ENCODE measurements around the gene PTS. TPM values are rescaled to one million over a fixed set of nuclear protein-coding genes. Genes with fewer than 3 reads are reported as not detected.

Gene PTS
- total RNA-seq, 1 experiment from 2014 or later = 71.1 TPM

DNA sequence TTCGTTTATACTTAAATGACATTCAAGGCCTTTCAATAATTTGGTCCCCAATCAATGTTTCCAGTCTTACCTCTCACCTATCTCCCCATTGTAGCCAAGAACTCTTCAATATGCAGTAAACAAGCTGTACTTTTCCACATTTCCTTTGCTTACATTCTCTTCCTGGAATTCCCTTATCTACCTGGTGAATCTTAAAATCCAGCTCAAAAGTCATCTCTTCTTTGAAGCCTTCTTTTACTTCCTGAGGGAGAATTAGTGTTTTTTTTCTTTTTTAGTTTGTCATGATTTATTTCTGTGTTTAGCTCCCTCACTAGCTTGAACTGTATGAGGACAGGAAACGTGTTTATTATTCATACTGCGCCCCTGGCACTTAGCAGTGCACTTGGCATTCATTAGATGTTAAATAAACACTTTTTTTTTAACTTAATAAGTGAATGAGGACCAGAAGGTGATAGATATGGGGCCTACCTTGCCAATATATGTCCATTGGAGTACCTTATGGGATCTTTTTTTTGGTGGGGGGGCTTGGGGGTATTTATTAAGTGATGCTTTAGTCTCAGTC lies 4.9 kb upstream of the PTS start:
- DNase-seq (ENCODE audit: low read depth) = no peak

DNA sequence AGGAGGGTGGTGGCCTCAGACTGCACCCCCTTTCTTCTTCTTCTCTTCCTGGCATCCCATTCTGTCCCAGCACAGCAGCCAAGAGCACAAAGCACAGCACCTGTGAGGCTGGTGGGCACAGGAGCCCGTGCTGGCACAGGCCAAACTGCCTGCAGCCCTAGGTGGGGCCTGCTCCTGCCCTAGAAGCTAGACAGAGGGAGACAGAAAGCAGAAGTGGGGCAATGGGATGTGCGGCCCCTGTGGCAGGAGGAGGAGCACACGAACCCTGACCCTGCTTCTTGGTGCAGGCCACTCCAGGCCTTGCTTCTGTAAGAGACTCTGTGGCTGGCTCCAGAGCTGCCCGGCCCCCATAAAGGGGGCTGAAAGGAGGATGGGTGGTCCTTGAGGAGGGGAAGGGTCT lies 3.9 kb upstream of the PTS start:
- no peak for DNase-seq (ENCODE audit: low read depth)

DNA sequence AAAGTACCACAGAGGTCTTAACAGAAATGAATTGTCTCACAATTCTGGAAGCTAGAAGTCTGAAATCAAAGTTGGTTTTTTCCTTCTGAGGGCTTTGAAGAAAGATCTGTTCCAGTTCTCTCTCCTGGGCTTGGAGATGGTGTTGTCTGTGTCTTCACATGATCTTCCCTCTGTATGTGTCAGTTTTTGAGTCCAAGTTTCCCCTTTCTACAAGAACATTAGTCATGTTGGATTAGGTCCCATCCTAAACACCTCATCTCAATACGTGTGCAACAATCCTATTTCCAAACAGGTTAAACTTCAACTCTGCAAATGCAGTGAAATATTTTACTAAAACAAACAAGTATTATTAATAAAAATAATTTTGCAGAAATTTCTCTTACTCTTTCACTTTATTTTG lies 3.1 kb upstream of the PTS start:
- DNase-seq (ENCODE audit: low read depth) = no peak

DNA sequence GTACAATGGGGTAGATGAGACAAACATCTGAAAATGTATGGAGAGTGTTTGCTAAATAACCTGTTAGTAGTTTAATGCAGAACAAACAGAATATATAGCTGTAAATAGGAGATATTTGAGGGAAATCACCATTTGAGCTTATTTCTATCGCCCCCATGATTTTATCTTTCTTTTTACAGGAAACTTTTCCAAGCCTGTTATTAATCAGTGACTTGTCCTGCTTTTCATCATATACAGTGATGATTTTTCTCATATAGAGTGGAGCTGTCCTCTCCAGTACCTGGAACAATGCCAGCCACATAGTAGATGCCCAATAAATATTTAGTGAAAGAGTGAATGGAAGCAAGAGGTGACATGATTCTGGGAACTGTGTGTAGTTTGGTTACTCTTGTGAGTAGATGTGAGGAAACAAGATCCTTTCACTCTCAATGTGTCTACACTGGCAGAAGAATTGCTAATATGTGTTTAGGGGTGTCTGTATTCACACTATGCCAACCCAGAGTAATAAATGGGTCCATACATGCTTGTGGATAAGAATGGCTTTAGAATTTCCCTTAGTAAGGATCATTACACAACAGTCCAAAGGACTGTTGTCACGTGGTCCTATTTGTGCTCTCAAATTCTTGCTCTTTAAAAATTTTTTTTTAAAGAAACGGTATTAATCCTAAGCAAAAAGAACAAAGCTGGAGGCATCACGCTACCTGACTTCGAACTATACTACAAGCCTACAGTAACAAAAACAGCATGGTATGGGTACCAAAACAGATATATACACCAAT lies 2.3 kb upstream of the PTS start:
- DNase-seq (ENCODE audit: low read depth) = no peak

DNA sequence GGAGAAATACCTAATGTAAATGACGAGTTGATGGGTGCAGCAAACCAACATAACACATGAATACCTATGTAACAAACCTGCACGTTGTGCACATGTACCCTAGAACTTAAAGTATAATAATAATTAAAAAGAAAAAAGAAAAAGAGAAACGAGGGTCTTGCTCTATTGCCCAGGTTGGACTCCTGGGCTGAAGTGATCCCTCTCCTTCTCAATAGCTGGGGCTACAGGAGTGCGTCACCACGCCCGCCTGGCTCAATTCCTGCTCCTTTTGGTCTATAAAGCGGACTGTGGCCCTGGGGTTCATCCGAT lies 521 bp upstream of the PTS start:
- DNase-seq (ENCODE audit: low read depth) = no peak

DNA sequence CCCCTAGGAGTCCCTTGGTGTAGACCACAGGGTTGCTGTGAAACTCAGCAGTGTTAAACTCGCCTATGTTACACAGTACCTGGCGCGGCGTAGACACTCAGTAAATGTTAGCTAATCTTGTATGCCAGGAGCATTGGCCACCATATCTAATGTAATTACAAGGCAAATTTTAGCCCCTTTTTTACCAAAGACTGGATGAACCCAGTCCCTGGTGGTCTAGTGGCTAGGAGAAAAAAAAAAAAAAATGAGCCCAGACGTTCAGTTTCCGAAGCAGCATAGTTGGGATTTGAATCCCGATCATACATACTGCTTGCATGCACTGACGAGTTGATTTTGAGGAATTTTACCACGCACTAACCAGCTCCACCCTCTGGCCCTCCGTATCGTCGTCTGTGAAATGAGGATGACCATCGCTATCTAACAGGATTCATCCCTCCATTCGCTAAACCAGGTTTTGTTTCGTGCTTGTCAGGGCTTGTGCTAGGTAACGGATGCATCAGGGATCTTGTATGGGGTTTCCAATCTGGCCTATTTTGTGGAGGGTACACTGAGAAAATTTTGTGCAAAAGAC lies 688 bp downstream of the PTS start:
- DNase-seq (ENCODE audit: low read depth) = no peak

DNA sequence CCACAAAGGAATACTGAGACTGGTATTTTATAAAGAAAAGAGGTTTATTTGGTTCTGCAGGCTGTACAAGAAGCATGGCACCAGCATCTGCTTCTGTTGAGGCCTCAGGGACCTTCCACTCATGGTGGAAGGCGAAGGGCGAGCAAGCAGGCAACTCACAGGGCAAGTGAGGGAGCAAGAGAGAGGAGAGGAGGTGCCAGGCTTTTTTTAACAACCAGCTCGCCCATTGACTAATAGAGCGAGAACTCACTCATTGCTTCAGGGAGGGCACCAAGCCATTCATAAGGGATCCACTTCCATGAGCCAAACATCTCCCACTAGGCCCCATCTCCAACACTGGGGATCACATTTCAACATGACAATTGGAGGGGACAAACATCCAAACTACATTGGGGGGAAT lies 1.2 kb downstream of the PTS start:
- no peak for DNase-seq (ENCODE audit: low read depth)

DNA sequence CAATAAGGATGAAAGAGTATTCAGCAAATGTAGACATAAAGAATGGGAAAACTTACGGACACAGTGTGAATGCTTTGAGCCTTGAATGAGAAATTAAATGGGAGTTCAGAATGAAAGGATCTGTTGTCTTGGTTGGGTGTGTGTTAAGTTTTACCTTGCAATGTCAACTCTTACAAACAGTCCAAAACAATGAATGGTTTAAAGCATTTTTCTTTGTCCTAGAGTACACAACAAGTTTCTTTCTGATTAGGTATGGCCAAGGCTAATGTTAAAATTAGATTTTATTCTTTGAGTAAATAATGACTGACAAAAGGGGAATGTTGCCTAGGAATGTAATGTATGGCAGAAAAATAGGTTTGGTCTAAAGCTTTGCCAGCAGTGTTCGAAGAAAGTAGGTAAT lies 2.5 kb downstream of the PTS start:
- DNase-seq (ENCODE audit: low read depth) = no peak

DNA sequence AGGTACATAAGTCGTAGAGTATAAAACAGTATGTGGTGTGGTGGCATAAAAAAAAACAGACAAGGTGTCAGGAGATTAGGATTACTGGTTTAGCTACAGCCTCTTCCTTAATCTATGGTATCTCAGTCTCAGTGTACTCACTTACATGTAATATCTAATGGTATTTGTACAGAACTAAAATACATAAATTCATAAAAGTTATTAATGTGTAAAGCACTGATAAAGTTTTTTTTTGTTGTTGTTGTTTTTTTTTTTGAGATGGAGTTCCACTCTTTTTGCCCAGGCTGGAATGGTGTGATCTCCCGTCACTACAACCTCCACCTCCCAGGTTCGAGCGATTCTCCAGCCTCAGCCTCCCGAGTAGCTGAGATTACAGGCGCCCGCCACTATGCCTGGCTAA lies 2.9 kb downstream of the PTS start:
- DNase-seq (ENCODE audit: low read depth) = no peak

DNA sequence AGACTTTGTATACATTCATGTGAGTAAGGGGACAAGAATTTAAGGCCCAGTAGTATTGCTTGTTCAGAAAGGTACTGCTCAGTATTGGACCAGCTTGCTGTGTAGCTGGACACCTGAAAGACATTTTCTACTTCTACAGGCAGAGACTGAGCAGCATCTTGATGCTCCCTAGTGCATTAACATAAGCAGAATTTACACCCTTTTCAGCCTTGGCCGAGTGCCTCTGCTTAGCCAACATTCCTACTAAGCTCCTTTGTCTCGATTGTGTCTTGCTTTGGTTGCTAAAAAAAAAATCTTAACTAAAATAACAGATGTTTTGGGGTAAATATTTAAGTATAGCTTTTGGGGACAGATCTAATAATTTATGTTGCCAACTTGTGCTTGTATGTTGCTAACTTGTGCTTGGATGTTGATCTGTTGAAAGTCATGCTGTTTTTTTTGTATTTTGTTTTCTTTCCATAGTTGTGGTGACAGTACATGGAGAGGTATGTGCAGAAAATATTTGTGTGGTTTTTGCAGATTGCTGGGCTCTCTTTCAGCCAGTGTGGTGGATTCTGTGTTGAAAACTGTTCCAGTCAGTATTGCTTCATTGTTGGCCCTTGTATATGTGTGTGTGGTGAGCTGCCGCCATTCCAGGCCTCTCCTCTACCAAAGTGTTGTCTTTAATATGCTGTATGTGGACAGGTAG lies 3.7 kb downstream of the PTS start:
- no peak for DNase-seq (ENCODE audit: low read depth)

DNA sequence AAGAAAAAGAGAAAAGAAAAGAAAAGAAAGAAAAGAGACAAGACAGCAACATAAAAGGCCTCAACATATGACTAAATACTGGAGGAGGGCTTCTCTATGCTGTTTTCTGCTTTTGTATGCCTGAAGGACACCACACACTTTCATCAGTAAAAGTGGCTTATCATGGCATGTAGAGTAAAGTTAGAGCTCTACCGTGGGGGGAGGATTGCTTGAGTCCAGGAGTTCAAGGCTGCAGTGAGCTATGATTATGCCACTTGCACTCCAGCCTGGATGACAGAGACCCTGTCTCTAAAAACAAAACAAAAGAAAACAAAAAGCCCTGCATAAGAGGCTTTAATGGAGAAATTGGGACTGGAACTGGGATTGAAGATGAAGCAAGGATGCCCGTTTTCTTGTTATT lies 5.7 kb downstream of the PTS start:
- DNase-seq (ENCODE audit: low read depth) = no peak

DNA sequence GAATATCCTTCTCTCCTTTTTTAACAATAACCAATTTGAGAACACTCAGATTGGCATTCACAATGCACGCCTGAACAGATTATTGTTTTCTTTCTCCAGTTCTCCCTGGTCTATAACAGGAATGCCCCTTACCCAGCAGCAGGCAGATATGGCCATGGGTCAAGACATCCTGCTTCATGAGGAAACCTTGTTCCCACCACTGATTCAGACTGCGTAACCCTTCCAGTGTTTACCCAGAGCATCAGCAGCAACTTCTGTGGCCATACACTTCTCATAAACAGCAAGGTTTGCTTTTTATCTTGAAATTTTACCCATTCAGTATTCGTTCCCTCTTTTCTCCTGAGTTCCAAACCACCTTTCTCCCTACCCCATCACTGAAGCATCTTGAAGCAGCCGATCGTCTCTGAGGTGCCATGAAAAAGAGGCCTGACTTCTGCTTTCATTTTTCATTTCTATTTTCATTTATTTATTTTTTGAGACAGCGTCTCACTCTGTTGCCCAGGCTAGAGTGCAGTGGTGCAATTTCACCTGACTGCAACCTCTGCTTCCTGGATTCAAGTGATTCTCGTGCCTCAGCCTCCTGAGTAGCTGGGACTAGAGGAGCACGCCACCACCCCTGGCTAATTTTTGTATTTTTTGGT lies 9.6 kb downstream of the PTS start:
- DNase-seq (ENCODE audit: low read depth) = no peak

DNA sequence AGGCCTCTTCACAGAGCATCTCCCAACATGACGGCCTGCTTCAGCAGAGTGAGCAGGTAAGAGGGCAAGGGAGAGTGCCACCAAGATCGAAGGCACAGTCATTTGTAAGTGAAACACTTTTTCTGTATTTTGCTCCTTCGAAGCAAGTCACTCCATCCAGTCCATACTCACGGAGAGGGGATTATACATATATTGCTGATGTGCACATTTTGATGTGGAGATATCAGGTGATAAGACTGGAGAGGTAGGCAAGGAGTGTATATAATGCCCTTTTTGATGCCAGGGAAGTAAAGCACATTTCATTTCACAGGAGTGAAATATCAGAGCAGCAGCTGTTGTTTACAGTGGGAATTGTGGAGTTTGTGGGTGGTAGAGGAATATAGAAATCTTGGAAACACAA lies 11.2 kb downstream of the PTS start:
- DNase-seq (ENCODE audit: low read depth) = no peak

DNA sequence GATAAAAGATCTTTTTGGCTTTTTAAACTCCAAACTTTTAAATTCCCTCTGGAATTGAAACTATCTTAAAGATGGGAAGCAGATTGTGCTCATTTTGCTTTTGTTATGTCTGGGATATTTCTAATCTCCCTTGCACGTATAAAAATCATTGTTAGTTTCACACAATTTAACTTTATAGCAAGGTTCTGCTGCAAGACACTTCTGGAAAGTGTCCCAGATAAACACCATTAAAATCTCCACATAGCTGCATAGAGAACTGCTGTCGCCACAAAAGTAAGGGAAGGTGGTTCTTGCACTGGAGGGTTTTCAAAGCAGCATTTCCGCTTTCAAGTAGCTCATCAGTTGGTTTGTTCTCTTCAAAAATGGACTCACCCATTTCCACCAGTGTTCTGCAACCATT lies 11.8 kb downstream of the PTS start:
- DNase-seq (ENCODE audit: low read depth) = no peak

DNA sequence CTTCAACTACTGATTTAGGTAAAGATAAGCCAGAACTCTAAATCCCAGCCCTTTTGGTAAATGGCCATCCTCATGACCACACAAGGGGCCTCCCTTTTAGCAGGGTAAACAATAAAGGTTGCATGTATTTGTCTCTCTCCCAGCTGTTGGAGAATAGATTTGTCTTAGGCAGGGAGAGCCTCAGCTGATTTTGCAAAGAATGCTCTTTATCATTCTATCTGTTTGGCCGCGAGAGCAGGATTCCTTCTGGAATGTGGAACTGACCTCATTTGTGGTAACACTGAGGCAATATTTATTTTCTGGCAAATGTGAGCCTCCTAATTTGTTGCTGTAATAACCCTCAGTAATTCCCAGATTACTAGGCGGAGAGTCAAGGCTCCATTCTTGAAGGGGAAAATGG lies 15.3 kb downstream of the PTS start:
- no peak for DNase-seq (ENCODE audit: low read depth)

DNA sequence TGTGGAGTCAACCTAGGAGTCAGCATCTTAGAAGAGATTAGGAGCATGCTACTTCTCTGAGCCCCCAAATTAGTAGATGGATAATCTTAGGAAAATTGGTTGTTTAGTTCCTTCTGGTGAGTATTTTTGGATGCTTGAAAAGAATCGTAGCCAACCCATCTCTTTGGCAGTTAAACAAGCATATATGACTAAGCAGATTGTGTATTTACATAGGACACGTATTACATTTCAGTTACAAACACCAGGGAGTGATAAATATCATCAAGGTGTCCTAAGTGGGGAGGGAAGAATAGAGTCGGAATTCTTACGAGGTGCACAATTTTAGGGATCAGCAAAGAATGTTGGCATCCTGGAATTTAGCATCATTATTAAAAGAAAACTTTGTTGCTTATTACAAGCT lies 21.0 kb downstream of the PTS start:
- DNase-seq (ENCODE audit: low read depth) = no peak

DNA sequence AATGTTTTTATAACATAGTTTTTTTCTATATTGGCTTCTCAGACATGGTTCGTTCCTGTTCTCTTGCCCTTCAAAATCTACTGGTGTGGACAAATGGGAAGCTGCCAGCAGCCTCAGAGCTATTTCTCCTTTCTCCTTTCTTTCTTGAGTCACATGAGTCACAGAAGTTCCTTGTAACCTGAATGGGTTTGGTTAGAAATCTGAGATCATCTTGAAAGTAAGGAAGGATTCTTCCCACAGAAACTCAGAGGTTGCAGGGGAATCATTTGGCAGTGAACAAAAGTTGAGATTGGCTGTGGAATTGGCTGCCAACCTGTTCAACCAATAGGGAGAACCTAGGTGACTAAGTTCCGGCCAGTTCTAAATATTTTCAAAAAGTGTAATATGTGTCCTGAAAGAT lies 22.0 kb downstream of the PTS start:
- DNase-seq (ENCODE audit: low read depth) = no peak

DNA sequence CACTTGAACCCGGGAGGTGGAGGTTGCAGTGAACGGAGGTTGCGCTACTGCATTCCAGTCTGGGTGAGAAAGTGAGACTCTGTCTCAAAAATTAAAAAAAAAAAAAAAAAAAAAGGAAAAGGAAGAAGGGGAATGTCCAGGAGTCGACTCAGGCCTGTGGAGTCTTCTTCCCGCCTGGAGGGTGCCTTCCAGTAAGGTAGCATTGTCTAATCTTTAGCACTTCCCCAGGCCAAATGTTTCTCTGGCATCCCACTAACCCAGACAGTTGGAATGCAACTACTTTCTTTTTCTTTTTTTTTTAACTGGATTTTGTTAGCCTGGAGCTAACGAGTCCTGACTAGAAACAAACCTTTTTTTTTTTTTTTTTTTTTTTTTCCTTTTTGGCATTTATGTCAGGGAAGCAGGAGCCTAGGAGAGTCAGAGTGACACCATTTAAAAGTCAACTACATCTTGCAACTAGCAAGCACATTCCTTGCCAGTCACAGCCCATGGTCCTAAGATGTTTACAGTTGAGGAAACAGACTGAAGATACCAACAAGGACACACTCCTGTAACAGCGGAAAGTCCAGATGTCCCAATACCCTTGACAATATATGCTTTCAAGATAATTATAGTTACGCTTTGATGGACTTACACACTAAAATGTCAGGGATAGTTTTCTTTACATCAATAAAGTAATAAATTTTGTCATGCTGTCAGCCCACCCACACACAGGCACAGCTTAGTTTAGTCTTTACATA lies 23.8 kb downstream of the PTS start:
- DNase-seq (ENCODE audit: low read depth) = no peak

DNA sequence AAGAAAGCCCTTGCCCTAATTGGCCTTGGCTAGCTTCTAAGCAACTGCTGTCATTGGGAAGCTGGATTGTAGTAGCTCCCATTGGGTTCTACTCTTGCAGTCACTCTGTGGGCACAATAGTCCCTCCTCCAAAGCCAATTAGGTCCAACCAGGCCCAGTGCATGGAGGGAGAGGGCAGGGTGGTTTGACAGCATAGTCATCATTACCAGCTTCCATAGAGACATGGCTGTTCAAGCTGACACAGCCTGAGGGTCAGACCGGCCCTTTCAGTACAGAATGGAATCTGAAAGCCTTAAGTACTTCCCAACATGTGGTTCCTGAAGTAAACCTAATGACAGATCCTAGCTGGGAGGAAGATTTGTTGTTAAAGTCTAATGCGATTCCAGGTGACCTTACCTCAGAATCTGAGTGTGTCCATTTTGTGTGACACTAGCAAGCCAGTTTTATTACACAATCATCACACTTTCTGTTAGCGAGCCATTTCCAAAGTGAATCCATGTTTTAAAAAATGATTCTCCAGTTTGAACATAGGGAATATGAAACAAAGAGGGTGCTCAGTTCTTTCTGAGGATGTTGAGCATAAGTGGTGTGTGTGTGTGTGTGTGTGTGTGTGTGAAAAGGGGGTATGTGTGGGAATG lies 27.5 kb downstream of the PTS start:
- no peak for DNase-seq (ENCODE audit: low read depth)

DNA sequence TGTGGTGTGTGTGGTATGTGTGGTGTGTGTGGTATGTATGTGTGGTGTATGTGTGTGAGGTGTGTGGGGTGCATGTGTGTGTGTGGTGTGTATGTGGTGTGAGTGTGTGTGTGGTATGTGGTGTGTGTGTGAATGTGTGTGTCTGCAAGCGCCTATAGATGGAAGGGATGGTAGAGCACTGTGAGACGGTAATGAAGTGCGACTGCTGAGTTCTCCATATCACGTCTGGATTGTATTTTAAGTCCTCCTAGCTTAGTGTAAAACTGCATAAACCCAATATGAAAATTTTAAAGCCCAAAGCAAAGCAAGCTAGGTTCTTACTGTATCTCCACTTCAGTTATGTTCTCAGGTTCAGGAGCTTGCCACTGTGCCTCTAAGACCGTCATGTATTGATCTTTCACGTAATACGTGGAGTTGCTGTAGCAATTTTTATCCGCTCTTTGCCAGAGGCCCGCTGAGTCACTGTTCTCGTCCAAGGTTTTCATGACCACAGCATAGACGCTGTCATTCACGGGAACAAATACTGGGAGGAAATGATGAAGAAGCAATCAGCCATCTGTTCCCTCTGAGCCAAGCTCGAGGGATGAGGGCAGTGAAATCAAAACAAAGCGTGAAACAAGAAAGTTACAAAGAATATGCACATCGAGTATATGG lies 29.0 kb downstream of the PTS start:
- peak; percentile 66 for DNase-seq (ENCODE audit: low read depth)

DNA sequence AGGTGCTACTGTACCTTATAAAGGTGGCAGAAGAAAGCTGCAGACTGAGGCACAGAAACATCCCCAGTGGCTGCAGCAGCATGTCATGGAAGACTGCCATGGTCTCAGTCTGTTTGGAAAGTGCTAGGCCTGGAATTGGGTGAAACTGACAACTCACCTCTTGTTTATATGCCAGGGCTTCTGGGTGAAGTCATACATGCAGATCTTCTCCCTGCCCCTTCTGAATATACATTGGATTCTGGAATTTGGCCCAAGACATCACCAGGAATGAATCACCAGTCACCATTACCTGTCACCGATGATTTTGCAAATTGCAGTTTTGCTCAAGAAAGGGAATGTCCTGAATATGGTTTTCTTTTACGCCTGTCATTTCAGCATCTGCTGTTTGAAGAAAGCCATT lies 34.3 kb downstream of the PTS start, which contains the start of gene PLET1:
Gene PLET1, minus strand, starts transcription at position 371 of the 400 bp plus-strand sequence. Its CDS starts 271 bp downstream, at position 100.
- DNase-seq (ENCODE audit: low read depth) = no peak
